Right lobe of liver (tissue), 4 donors: Measurements from ENCODE around the gene GPRC5A.

Experiments used
- CTCF ChIP-seq, 4 donors: fragments of 200-600 bp in 3 of 4; fragments of 450-650 bp in 1 of 4; IDR thresholded peaks; one replicate each; pipeline versions ENCODE4 v1.5.1 to v1.8.0; 2016 to 2022; ENCODE audit warnings: antibody characterized with exemption in 4 of 4, mild to moderate bottlenecking in 2 of 4
- POLR2A ChIP-seq: fragments of 450-650 bp; IDR thresholded peaks from one replicate; pipeline ENCODE4 v1.6.1; 2017; ENCODE audit warnings: antibody characterized with exemption, mild to moderate bottlenecking
- donor health status: DM: no; HTN: no; CAD: no.
- donor health status: DM: no; HTN: no; CAD: no.
- donor health status: DM: no; HTN: yes; CAD: no.

- TF ChIP-seq POLR2A (no peak), CTCF (IDR thresholded peaks at IDR 0.05) (no peak)
Measured at GRCh38 chr12:12954878-12955625, 63.7 kb downstream of the GPRC5A start.
